GM18868 (cell line): ENCODE measurements around the gene MRPL41.
"Not testable (repeated sequence)": the region's sequence is repeated elsewhere in the genome, so short reads cannot be mapped to it uniquely, and the experiment has no call there.

Experiments
- ATAC-seq: cut with Tn5 transposase; IDR thresholded peaks from one replicate; pipeline ENCODE4 v1.9.1; 2021; ENCODE audit warnings: mild to moderate bottlenecking, moderate library complexity; ENCODE audit not compliant: unreplicated experiment

The MRPL41 gene

DNA sequence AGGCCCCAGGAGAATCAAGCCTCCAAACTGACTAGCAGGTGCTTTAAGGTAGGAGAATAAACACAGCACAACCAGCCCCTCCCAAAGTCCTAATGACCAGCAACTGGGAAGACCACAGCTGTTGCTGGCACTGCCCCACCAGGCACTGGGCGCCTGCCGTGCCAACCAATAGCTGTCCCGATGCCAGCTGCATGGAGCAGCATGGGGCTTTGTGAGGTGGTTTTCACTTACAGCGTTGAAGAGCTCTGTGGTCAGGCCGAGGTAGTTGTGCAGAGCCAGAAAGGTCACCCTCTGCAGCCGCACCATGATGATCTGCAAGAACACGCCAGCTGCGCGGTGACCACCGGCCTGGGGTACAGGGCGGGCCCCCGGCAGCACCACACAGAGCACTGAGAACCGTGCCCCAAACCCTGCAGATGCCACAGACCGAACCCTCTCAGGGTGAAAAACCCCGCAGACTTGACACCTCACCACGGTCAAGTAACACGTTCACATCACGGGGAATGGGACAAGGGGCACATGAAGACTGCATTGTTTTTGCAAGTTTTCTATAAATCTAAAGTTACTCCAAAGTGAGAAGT is 30.2 kb upstream of the MRPL41 start:
- ATAC-seq: no peak

DNA sequence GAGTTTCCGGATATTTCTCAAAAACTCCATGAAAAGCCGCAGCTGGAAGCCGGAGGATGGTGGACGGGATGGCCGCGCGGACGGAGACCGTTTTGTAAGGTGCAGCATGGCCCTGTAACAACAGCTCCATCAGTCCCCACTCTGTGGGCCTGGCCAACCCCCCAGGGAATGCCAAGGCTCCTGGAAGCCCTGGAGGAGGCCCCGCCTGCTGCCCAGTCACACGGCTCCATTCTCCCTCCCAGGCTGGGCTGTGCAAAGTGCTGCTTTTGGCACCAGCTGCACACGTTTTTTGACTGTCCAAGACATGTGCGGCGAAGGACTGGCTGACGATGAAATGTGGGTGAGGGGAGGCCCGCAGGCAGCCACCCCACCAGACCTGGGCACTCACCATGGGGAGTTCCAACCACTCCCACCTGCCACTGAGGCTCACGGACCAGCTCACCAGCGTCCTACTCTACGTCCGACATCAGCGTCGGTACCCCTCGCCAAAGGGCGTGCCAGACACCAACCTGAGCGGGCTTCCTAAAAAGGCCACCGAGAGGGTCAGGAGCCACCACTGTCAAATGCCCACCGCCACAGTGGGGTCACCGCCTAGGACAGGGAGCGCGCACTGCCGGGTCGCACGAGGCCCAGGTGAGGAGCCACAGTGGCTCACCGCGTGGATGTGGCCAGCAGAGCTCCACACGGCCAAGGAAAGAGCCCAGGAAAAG is 28.8 kb upstream of the MRPL41 start:
- no peak for ATAC-seq

DNA sequence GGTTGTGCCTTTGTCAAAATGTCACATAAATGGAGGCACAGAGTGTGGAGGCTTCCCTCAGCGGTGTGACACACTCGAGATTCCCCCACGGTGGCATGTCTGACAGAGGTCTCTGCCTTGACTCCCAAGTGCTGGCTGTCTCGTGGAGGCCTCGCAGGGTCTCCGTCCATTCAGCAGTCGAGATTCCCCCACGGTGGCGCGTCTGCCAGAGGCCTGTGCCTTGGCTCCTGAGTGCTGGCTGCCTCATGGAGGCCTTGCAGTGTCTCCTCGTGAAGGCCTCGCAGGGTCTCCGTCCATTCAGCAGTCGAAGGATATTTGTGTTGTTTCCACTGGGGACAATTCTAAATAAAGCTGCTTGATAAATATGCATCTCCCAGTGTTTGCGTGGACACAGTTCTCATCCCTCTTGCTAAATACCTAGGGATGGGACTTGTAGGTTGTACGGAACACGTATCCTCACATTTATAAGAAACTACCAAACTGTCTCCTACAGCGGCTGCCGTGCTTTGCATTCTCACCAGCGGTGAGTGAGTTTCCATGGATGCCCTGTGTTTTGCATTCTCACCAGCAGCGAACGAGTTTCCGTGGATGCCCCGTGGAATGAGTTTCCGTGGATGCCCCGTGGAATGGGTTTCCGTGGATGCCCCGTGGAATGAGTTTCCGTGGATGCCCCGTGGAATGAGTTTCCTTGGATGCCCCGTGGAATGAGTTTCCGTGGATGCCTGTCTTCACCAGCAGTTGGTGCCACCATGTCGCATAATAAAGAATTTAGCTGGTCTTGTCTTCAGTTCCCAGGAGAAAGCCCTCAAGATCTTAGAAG is 27.3 kb upstream of the MRPL41 start:
- ATAC-seq: no peak

DNA sequence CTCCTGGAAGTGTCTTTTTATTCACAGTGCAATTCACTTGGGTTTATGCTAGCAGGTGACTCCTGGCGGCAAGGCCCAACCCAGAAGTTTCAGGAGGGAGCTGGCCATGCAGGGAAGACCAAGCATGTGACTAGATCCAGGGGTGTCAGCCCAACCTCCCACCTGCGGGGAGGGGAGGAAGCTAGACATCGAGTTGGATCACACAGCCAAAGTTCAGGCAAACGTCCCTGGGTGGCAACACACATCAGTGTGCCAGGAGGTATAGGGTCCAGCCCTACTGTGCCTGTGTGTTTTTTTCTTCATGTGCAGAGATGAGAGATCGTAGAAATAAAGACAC is 26.7 kb upstream of the MRPL41 start:
- ATAC-seq: no peak

DNA sequence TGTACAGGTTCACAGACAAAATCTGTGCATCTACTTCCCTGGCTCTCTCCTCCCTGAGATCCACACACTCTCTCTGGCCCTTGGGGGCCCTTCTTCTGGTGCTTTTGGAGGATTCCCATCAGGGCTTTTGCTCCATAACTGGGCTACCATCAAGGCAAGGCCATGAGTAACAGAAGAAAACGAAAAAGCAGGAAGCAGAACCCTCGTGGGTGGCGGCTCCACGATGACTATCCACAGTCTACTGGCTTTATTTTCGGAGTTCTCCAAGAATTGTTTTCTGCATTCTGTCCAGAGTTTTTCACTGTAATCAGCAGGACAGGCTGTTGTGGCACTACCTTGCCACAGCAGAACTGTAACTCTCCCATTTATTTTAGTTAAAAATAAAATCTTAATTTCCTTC is 21.3 kb upstream of the MRPL41 start:
- ATAC-seq: no peak

DNA sequence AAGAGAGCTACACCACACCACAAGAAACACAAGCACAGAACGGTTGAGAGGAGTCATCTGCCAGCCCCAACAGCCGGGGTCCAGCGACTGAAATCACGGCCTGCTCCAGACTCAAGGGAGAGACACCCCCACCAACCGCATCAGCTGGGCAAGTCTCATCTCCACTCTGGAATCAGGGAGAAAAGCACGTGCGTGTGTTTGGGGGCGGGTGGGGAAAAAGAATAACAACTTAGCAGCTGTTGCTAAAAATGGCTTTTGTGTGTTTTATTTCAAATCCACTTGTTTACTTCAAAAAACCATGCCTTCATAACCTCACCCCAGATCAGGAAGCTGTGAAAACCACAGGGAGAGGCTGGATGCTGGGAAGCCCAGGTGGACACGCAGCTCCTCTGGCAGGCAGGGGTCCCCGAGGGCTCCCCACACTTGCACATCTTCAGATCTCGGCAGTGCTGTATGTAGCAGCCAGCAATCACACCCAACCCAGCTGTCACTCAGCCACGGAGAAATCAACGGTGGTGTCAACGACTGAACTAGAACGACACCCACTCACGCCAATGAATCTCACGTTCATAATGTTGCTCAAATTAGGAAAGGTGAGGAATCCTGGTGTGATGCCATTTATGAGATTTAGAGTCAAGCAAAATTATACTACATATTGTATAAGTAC is 20.4 kb upstream of the MRPL41 start:
- no peak for ATAC-seq

DNA sequence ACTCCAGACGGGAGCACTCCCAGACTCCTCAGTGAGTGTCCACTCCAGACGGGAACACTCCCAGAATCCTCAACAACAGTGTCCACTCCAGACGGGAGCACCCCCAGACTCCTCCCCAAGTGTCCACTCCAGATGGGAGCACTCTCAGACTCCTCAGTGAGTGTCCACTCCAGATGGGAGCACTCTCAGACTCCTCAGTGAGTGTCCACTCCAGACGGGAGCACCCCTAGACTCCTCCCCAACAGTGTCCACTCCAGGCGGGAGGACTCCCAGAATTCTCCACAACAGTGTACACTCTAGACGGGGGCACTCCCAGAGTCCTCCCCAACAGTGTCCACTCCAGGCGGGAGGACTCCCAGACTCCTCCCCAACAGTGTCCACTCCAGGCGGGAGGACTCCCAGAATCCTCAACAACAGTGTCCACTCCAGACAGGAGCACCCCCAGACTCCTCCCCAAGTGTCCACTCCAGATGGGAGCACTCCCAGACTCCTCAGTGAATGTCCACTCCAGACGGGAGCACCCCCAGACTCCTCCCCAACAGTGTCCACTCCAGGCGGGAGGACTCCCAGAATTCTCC is 18.7 kb upstream of the MRPL41 start:
- ATAC-seq: not testable (repeated sequence)

DNA sequence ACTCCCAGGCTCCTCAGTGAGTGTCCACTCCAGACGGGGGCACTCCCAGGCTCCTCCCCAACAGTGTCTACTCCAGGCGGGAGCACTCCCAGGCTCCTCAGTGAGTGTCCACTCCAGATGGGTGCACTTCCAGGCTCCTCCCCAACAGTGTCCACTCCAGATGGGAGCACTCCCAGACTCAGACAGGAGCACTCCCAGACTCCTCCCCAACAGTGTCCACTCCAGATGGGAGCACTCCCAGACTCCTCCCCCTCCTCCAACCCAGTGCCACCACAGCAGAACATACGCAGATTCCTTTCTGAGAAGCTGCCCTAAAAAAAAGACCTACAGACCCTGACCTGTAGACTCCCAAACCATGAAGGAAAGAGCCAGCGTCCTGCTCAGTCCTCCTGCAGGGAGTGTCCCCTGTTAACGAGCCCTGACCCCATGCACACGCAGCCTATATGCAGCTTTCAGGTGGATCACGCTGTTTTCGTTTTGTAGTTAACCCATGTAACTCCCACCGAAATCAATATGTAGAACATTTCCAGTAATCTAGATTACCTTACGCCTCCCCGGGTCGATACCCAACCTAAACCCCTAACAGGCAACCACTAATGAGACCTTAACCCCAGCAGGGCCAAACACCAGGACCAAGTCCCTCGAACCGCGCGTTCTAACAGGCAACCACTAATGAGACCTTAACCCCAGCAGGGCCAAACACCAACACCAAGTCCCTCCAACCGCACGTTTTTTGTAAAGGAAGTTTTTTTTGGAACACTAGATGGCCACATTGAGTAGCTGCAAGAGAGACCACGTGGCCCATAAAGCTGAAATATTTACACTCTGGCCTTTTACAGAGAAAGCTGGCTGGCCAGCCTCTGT is 17.2 kb upstream of the MRPL41 start:
- no peak for ATAC-seq

DNA sequence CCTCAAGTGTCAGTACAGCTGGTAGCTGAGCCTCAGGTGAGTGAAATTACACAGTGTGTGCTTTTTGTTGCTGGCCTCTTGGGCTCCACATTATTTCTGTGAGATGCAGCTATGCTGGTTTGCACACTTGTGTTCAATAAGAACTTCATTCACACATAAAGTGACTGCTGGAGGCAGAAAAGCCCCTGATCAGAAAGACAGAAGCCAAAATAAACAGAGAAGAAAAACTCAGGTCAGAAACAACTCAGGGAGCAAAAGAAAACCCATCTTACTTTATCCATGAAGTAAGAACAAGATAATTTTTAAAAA is 16.6 kb upstream of the MRPL41 start:
- ATAC-seq: no peak

DNA sequence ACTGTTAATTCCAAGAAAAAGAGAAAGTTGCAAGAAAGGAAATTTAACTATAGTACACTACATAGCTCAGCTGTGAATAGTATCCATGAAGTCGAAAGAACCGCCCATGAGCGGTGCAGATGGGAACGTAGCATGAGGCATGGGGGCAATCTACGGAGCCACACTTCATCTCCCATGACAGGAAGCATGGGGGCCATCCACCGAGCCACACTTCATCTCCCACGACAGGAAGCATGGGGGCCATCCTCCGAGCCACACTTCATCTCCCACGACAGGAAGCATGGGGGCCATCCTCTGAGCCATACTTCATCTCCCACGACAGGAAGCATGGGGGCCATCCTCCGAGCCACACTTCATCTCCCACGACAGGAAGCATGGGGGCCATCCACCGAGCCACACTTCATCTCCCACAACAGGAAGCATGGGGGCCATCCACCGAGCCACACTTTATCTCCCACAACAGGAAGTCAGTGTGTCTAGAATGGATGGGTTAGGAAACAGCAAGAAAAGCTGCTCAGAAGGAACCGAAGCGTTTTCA is 15.0 kb upstream of the MRPL41 start:
- not testable (repeated sequence) for ATAC-seq

DNA sequence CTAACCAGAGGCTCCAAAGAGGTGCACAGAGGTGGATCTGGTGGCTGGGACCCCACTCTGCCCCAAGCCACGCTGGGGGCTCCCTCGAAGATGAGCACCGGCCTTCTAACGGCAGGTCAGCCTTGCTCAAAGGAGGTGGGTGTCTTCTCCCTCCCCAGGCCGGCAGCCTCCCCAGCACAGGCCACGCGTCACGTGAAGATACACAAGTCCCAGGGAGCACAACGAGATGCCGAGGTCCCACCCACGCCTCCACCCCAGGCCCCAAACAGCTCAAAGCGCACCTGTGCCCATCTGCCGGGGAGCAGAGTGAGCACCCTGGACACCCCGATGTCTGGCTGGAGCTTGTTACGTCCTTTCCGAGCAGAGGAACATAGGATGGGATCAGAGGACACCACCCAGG is 13.6 kb upstream of the MRPL41 start:
- no peak for ATAC-seq

DNA sequence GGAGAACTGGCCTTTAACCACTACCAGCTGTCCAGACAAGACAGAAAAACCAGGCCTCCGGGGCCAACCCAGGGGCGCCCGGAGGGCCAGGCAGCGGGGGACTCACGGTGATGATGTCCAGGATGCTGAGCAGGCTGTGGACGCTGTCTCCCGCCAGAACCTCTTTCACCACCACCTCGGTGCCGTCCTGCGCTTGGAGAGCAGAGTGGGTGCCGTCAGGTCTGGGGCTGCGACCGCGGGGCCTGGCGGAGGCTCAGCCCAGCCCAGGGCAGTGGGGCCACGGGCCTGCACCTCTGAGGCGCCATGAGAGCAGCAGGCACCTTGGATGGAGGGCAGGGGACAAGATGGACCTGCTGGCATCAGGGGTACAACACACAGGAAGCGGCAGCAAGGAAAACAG is 11.1 kb upstream of the MRPL41 start:
- no peak for ATAC-seq

DNA sequence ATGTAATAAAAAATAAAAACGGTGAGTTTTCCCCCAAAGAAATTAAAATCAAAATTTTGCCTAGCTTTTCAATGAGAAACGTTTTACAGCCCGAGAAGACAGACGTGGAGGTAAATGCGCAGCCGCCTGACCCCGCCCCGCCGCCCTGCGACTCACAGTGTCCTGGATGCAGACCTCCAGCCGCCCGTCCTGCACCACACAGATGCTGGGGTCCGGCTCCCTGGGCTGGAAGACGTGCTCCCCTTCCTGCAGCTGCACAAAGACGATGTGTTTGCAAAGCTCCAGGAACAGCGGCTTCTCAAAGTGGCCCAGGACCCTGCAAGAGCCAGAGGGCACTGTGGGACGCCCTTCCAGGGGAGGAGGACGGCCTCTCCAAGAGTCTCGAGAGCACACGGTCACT is 9.2 kb upstream of the MRPL41 start:
- no peak for ATAC-seq

DNA sequence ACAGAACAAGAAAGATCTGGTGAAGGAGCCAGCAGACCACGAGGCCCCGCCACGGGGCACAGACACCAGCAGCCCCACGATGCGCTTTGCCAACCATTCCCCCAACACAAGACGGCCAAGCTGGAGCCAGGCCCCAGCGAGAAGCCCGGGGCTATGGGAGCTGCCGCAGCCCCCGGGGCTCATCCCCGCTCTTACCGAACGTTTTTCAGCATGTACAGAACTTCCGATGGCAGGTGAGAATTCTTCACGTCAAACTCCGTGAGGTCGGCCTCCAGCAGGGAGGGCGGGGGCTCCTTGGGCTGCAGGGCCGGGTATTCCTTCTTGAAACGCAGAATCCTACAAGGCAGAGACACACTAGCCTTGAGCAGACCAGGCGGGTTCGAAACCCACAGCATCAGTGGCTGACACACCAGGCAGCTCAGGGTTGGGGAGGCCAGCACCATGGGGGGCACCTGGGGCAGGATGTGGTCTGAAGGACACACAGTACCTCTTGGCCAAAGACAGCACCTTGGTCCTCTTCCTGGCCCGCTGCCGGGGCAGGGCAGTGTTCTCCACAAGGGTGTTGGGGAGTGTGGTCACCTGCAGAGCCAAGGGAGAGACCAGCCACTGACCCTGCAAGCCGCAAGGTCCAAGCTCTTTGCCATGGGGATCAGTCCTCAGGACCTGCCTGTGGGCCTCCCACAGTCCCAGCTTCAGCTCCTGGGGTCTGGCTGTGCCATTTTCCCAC is 8.3 kb upstream of the MRPL41 start:
- ATAC-seq: no peak

DNA sequence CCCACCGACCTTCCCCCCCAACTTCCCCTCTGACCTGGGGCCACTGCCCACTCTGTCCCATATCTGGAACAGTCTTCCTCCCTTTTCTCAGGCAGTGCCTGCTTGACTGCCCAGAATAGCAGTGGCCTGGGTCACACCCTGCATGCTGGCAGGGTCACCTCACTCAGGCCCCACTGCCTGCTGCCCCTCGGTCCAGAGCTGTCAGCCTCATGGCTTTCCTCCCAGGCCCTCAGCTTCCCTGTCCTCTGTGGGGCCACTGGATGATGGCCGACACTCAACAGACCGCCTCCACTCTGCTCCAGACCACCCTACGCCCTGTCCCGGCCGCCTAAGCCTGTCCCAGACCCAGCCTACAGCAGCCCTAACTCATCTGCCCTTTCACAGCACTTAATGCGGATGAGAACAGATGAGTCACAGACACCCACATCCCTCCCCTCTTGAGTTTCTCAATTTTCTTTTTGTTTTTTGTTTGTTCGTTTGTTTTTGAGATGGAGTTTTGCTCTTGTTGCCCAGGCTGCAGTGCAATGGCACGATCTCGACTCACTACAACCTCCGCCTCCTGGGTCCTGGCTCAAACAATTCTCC is 7.4 kb upstream of the MRPL41 start:
- no peak for ATAC-seq

DNA sequence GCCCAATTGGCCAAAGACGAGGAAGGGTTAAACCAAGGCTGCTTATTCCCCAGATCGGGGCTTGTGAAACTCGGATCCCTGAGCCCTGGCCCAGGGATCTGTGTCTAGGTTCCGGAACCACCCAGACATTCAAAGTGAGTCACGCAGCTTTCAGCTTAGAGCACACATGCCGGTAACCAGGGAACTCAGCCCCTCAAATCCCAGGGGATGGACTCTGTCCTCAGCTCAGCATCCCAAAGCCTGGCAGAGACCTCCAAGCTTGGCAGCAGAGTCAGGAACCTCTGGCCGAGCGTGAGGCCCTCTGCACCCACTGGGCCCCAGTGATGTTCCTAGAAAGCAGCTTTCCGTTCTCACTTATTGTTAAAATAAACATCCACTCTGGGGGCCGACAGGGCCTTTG is 6.6 kb upstream of the MRPL41 start:
- ATAC-seq: no peak

DNA sequence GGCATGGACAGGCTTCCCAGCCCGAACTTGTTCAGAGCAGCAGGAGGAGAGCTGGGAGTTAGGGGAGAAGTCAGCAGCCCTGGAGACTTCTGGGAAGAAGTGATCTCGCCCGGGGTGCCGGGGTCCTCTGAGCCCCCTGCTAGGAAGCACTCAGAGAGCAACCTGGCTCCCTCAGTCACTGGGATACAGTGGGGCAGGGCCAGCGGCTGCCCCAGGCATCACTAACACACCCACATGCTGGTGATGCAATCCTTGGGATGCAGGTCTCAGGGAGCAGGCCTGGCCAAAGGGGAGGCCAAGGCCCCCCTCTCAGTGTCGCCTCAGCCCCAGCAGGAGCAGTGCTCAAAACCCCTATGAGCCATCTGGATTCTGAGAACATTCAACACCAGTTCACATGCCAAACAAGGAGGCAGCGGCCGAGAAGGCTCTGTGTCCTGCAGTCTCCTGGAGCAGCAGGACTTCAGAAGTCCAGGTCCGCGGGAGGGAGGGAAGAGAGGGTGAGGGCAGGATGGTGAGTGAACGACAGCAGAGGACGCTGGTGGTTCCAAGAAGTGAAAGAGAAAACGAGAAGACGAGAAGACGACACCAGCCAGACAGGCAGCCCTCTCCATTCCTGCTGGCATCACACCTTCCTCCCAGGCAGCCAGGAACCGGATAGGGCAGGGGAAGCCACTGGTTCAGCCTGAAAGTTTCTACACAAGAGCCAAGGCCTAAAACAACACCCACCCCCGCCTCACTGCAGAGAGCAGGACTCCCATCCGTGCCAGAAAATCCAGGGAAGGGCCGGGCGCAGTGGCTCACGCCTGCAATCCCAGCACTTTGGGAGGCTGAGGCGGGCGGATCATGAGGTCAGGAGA is 3.8 kb upstream of the MRPL41 start:
- no peak for ATAC-seq

DNA sequence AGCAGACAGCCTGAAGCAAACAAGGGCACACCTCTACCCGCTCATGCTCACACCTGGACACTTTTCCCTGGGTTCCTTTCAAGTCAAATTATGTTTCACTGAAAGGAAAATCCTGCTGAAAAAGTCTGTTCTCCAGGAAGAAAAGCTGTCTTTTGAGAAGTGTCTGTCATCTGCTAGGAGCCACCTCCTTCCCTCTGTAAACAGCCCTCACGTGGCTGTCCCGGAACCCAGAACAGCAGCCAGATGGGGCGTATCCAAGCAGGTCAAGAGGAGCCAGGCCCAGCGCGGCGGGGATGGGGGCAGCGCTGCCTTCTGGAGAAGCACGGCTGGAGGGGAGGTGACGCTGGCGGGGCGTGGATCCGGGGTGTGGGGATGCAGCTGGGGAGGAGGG is 1.5 kb upstream of the MRPL41 start, which contains the start of gene PNPLA7:
Gene PNPLA7, minus strand, starts transcription at position 172 of the 391 bp plus-strand sequence. CDS start 205 bp downstream, outside the sequence.
- no peak for ATAC-seq
